ENCODE data around the gene RPS6KA2. TPM values are rescaled to one million over a fixed set of nuclear protein-coding genes. Genes with fewer than 3 reads are reported as not detected.

The RPS6KA2 gene
- total and polyA plus RNA-seq, 2 donors (not counting 3 experiments of a cell fraction or from before 2014, with no cell fraction given): 54.5 to 75.8 TPM

DNA sequence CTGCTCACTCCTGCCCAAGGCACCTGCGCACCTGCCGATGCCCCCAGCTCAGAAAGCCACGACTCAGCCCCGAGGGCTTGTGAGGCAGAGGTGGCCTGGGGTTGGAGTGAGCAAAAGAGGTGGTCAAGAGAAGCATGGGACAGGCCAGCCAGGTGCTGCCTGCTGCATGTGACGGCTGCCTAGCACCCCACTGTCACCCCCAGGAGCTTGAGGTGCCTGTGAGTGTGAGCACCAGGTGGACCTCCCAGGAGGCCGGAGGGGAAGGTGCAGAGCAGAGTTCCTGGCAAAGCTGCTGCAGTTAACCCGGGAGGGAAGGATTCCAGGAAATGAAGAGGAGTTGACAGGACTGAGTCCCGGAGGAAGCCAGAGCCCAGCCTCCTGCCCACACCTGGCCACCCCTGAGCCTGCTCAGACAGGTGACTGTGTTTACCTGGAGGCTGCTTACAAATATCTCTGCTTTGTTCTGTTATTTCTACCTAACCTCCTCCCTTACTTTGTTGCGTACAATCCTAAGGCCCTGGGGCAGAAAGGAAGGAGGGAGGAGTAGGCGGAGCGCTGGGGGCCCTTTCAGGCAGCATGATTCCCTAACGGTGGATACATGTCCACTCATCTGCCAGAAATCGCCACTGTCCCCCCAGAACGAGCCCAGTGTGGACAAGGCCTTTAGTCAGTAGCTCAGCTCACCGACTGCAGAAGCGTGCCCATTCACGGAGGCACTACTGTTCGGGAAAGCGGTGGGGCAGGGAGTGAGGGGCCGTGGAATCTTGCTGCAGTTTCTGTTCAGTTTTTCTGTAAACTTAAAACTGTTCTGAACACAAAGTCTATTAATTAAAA is 156.8 kb downstream of the RPS6KA2 start:
- no peak for TF ChIP-seq GATA2 (IDR thresholded peaks at IDR 0.05; ENCODE audit: insufficient read depth, insufficient read length, low read depth, low read length)
- TF ChIP-seq, protein P1, sequence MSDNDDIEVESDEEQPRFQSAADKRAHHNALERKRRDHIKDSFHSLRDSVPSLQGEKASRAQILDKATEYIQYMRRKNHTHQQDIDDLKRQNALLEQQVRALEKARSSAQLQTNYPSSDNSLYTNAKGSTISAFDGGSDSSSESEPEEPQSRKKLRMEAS (IDR thresholded peaks at IDR 0.05; ENCODE audit: insufficient read depth, insufficient read length): no peak
- TF ChIP-seq EZH2 (IDR thresholded peaks at IDR 0.05; ENCODE audit: borderline replicate concordance, low read depth, low read length, severe bottlenecking): no peak
- TF ChIP-seq POLR2AphosphoS5 (IDR thresholded peaks at IDR 0.05; ENCODE audit: insufficient read depth, low read depth, low read length): no peak
- TF ChIP-seq MYC (IDR thresholded peaks at IDR 0.05; ENCODE audit: low read depth, low read length): no peak
- no peak for TF ChIP-seq POLR2A (IDR thresholded peaks at IDR 0.05; ENCODE audit: low read depth, low read length)
- no peak for TF ChIP-seq FOS (IDR thresholded peaks at IDR 0.05; ENCODE audit: borderline replicate concordance, insufficient read depth, low read length)
- TF ChIP-seq, protein P2, sequence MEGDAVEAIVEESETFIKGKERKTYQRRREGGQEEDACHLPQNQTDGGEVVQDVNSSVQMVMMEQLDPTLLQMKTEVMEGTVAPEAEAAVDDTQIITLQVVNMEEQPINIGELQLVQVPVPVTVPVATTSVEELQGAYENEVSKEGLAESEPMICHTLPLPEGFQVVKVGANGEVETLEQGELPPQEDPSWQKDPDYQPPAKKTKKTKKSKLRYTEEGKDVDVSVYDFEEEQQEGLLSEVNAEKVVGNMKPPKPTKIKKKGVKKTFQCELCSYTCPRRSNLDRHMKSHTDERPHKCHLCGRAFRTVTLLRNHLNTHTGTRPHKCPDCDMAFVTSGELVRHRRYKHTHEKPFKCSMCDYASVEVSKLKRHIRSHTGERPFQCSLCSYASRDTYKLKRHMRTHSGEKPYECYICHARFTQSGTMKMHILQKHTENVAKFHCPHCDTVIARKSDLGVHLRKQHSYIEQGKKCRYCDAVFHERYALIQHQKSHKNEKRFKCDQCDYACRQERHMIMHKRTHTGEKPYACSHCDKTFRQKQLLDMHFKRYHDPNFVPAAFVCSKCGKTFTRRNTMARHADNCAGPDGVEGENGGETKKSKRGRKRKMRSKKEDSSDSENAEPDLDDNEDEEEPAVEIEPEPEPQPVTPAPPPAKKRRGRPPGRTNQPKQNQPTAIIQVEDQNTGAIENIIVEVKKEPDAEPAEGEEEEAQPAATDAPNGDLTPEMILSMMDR (IDR thresholded peaks at IDR 0.05; ENCODE audit: extremely low read depth in 1 of 2, insufficient read depth in 1 of 2, low read depth in 1 of 2, low read length in 2 of 2): no peak
- no peak for TF ChIP-seq JUN (IDR thresholded peaks at IDR 0.05; ENCODE audit: borderline replicate concordance, insufficient read depth, insufficient read length, low read depth)
- Histone ChIP-seq H3K36me3 (ENCODE audit: control insufficient read depth in 2 of 2, extremely low read depth in 1 of 2, insufficient read depth in 2 of 2, low read length in 2 of 2) (peaks cover 0 to 20% of the 10 kb centered on the region in 2 experiments), H3K9ac (replicated peaks; ENCODE audit: extremely low read depth, insufficient read depth, low read length) (no peak overlapping the region), H4K20me1 (replicated peaks; ENCODE audit: control insufficient read depth, extremely low read depth, insufficient read depth, low read length) (no peaks in the 10 kb centered on the region), H3K9me1 (replicated peaks; ENCODE audit: control insufficient read depth, extremely low read depth, insufficient read depth, low read length) (no peaks in the 10 kb centered on the region), H3K79me2 (ENCODE audit: control insufficient read depth, insufficient read depth, low read length) (no peaks in the 10 kb centered on the region), H2AFZ (ENCODE audit: low read depth, low read length) (no peak overlapping the region), H3K27me3 (ENCODE audit: control insufficient read depth in 2 of 2, insufficient read depth in 2 of 2, low read length in 2 of 2) (no peaks in the 10 kb centered on the region), H3K9me3 (replicated peaks; ENCODE audit: control insufficient read depth, insufficient read depth, low read length) (no peaks in the 10 kb centered on the region), H3K27ac (ENCODE audit: insufficient read depth, low read depth, low read length) (no peak overlapping the region), H3K4me2 (ENCODE audit: insufficient read depth, low read length) (no peak overlapping the region), H3K4me1 (ENCODE audit: control insufficient read depth, extremely low read depth, insufficient read depth, low read length) (peaks cover 6% of the 10 kb centered on the region), H3K4me3 (replicated peaks in 1 of 3; ENCODE audit: insufficient read depth in 1 of 3, low read depth in 1 of 3, low read length in 3 of 3) (no peak overlapping the region)
- dilution Hi-C loops (cut with MboI; ENCODE audit: extremely low pct_ligation_motif_present, low sequenced_read_pairs): no loop called here
- ChIA-PET CTCF (no interaction called here), POLR2A (no interaction called here)
- no peak for FAIRE-seq
- intact Hi-C loops (cut with micrococcal nuclease): no loop called here
- BruUV-seq (replicated peaks): no TSS peak
- DNase-seq (ENCODE audit: low read depth, low spot score): no peak

All from endothelial cell of umbilical vein (primary cell).